HG03135 (cell line): ENCODE measurements around the gene RFT1.
A peak's percentile ranks its signal among the peaks of the same experiment; 100 is the strongest.

Experiments
- ATAC-seq: cut with Tn5 transposase; IDR thresholded peaks from one replicate; pipeline ENCODE4 v1.9.1; 2021; ENCODE audit warnings: mild to moderate bottlenecking, moderate library complexity; ENCODE audit not compliant: unreplicated experiment

RFT1 gene, protein sequence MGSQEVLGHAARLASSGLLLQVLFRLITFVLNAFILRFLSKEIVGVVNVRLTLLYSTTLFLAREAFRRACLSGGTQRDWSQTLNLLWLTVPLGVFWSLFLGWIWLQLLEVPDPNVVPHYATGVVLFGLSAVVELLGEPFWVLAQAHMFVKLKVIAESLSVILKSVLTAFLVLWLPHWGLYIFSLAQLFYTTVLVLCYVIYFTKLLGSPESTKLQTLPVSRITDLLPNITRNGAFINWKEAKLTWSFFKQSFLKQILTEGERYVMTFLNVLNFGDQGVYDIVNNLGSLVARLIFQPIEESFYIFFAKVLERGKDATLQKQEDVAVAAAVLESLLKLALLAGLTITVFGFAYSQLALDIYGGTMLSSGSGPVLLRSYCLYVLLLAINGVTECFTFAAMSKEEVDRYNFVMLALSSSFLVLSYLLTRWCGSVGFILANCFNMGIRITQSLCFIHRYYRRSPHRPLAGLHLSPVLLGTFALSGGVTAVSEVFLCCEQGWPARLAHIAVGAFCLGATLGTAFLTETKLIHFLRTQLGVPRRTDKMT

DNA sequence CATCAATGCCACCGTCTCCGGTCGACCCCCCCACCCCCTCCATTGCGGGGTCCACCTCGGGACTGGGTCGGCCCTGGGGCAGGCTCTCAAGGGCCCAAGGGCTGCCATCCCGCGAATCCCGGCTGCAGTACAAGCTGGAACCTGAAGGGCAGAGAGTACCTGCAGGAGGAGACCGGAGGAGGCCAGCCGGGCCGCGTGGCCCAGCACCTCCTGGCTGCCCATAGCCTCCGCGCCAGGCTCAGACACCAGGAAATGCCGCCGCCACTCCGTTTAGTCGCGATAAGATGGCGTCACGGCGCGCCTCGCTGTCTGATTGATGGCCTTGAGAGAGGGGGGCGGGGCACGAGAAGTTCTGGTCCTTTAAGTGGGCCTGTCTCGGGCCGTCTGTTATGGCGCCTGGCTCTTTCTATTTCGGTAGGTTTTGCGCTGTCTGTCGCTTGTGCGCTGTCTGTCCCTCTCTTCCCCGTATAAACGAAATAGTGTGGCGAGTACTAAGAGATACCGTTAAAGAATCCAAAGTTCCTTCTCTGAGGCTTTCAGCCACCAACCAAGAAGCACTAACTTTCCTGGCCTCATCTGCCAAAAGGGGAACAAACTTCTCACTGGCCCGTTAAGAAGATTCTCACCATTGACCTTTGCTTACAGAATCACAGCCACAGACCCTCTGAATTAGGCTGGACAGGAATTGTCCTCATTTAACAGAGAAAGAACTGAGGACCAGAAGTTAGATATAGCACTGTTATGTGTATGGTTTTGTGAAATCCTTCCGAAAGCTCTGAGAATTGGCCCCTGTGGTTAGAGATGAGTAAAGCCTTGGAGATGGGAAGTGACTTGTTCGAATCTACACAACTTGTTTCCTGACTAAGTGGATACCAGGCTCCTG lies at the start of gene RFT1:
RFT1 (minus strand) TSS at position 257 of the 883 bp plus-strand sequence; CDS start at position 222, 35 bp downstream.
- ATAC-seq, result peak; percentile 81

DNA sequence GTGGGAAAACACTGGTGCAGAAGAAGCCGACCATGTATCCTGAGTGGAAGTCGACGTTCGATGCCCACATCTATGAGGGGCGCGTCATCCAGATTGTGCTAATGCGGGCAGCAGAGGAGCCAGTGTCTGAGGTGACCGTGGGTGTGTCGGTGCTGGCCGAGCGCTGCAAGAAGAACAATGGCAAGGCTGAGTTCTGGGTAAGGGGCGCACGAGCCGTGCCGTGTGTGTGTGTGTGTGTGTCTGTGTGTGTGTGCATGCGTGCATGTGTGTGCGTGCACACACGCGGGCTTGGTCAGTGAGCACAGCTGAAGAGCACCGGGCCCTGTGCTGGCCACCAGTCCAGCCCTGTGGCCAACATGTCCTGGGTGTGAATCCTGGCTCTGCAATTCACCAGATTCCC lies 49.3 kb upstream of the RFT1 start:
- no peak for ATAC-seq

DNA sequence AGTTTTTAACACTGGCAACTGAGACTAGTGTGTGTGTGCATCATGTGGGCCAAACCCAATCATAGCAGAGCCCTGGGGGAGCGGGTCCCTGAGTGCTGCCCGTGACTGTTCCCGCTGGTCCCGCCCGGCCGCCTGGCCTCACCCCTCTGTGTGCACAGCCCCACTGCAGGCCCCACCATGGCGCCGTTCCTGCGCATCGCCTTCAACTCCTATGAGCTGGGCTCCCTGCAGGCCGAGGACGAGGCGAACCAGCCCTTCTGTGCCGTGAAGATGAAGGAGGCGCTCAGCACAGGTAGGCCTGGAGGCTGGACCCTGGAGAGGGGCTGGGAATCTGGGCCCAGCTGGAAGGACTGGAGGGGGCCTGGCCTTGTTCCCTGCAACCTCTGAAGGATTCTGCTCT lies 48.0 kb upstream of the RFT1 start:
- no peak for ATAC-seq

GRCh38 chr3:53175613-53176540 lies 45.6 kb upstream of the RFT1 start:
- no peak for ATAC-seq

DNA sequence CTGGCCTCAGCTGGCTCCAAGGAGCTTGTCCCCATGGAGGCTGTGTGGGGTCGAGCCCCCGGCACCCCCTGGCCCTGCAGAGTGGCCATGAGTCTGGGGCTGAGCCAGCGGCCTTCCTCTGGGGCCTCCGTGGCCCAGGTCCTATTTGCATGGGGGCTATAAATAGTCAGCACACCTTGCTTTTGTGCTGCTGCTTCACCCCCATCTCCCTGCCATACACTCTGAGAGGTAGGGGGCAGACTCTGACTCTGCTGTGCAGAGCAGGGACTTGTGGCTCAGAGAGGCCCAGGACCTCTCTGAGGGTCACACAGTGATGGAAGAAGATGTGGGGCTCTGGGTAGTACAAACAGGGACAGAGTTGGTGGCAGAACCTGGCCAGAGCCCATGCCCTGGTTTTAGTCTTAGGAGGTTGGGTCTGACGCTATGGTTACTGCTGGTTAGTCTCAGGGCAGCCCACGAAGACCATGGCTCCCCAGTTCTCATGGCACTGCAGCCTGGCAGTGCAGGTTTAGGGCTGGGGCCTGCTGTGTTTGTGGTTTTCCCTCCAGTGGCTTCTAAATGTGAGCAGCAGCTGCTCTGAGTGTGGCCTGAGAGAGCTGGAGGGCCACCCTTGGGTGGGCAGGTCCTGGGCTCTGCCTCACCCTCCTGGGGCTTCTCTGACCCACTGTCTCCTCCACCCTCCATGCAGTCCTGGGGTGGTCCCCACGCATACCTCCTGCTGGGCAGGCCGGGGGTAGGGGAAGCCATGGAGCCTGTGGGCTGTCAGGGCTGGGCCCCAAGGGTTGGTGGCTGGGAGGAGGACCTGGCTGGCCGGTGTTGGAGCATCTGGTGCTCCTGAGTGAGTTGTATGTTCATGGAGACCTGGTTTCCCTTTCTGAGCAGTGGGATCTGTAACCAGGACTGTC lies 44.4 kb upstream of the RFT1 start:
- ATAC-seq, result peak; percentile 60

DNA sequence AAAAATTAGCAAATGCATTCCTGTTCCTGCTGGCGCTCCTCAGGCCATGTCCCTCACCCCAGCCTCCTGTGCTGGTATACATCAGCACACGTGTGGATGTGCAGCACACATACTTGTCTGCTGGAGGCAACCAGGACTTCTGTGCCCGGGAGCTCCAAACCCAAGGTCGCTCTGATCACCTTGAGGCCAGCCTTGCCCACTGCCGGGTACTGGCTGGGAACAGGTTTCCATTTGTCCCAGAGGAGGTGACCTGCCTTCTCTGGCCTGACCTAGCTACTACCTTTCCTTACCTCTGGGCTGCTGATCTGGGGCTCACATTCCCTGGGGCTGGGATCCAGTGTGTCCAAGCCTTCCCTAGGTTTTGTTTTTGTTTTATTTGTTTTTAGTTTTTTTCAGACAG lies 42.9 kb upstream of the RFT1 start:
- ATAC-seq, result no peak

DNA sequence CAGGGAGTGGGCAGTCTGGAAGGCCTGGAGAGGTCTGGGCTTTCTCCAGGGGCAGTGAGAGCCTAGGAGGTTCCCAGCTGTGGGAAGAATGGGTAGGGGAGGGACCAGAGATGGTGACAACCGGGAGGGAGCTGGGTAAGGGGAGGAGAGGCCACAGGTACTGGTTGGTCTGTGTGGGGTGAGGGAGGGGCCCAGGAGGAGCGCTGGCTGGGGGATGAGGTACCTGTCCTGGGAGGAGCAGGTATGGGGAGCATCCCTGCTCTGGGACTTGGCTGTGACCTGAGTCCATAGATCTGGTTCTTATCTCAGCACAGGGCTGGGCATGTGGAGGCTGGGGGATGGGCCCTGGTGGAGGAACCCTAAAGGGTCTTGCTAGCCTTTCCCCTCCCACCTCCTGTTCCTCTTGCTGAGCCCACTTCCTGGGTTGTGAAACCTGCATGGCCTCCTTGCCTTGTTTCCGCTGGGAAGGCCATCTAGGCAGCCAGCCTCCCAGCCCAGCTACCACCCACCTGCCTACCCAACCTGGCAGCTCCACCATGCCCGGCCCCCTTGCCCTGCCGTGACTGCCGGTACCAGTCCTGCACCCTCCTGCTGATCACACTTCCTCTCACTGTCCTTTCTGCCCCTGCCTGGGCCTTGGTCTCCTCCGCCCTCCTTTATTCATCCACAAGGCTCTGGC lies 41.7 kb upstream of the RFT1 start:
- no peak for ATAC-seq

DNA sequence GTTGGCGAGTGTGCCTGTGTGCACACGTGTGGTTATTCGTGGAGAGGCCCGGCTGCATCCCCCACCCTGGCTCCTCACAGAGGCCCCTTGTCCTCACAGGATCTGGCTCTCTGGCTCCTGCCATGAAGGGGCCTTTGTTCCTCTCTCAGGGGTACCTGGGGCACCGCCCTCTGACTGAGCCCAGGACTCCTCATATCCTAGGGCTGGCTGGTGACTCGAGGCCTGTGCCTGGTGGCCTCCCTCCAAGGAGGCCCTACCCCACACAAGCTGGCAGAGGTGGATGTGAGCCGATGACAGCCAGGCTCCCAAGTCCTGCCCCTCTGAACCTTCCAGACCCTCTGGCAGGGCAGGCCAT lies 40.8 kb upstream of the RFT1 start:
- ATAC-seq, result no peak

DNA sequence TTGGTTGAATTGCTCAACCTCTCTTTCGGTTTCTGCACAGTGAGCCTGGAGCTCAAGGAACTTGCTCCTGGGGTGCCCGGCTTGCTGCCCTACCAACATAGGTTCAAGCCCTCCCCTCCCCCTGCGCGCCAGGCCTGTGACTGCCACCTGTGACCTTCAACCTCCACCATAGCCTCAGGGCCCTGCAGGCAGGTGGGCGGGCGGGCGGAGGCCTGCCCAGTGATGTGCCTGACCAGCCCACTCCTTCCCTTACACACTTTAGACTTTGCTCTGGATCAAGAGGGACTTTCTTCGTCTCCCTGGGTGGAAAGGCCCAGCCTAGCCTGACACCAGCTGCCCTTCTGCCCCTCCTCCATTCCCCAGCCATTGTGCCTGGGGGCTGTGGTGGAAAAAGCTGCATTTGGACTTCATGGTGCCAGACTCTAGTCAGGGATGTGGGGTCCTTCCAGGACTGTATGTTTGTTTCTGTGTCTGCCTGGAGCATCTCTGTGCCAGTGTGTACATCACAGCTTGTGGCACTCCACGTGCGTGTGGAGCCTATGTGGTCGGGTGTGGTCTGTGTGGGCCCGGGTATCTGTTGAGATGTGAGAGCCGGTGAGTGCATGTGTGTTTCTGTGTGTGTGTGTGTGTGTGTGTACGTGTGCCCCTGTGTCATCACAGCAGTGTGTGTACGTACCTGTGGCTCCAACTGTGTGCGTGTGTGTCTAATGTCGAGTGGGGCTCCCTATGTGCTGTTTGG lies 40.3 kb upstream of the RFT1 start:
- ATAC-seq, result peak; percentile 30

GRCh38 chr3:53169832-53170324 lies 39.6 kb upstream of the RFT1 start:
- ATAC-seq, result no peak

- ATAC-seq, result no peak
Observed at GRCh38 chr3:53169045-53169831, 39.0 kb upstream of the RFT1 start.

DNA sequence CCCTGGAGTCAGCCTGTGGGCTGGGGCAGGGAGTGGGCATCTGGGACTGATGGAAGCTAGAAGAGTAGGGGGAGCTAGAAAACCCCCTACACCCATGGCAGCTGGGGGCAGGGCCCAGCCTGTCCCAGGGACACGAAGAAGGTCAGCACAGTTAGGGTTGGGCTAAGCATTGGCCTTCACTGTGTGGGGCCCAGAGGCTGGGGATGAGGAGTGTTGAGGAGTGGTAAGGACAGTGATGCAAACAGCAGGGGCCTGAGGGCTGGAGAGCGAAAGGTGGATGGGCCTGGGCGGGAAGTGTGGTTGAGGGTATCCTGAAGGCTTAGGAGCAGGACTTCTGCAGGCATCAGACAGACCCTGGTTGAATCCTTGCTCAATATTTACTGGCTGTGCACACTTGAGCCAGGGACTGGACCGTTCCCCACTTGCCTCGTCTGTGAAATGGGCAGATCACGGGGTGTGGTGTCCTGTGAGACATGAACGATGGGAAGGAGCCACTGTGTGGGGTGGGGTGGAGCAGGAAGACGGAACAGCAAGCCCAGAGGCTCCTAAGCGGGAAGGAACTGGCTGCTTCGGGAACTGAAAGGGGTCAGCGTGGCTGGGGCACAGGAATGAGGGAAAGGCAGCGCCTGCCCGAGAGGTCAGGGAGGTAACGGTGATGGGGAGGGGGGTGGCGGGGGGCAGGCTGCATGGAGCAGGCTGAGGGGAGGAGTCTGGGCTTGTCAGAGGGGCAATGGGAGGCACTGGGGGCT lies 38.1 kb upstream of the RFT1 start:
- no peak for ATAC-seq

DNA sequence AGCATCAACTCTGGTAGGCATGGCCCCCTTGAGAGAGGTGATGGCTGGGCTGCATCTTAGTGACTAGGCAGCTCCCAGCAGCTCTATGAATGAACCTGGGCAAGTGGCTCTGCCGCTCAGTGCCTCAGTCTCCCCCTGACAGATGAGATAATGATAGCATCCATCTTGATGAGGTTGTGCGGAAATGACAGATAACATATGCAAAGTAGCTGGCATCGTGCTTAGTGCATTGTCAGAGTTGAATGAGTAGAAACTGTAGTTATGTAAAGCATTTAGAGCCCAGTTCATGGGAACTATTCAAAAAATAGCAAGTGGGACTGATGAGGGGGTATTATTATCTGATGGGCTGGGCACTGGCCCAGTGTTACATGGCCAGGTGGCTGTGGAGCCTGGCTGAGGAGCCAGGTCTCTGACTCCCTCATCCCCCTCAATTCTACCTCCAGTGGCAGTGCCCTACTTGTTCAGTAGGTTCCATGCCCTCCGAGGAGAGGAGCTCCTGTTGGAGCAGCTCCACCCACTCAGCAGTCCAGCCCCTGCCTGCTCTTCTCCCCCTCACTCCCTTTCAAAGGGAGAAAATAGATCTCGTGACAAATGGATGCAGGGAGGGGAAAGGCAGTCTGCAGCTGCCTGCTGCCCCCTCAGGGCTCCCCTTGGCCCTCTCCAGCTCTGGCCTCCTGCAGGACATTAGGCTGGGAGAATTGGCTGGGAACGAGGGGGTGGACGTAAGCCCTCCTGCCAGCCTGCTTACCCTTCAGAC lies 37.4 kb upstream of the RFT1 start:
- no peak for ATAC-seq

DNA sequence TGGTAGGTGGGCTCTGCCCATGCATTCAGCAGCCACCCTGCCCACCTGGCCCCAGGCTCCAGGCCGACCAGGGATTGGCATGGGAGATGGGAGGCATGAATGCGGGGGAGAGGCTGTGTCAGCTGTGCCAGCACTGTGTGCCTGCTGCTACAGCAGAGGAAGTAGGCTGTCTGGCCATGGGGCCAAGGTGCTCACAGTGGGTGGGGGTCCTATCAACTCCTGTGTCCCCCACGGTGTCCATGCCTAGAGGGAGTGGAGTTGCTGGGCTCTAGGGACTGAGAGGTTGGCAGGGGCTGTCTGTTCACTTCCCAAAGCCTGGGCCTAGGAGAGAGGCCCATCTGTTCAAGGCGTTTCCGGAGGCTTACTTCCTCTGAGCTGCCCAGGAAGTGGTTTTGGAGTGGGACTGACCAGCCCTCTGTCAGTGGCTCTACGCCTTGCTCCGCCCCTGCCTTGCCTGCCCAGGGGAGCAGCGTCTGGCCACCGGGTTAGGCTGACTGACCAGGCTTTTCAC lies 36.6 kb upstream of the RFT1 start:
- ATAC-seq, result no peak

- ATAC-seq, result no peak
Observed at GRCh38 chr3:53166206-53166605, 36.0 kb upstream of the RFT1 start.

GRCh38 chr3:53164911-53165310 lies 34.7 kb upstream of the RFT1 start:
- no peak for ATAC-seq
